DND-41 (cell line): Measurements from ENCODE around the gene MRPL36.

Source experiments
- EZH2 ChIP-seq: IDR thresholded peaks from 3 replicates; pipeline ENCODE4 v1.6.1; 2012; ENCODE audit warnings: borderline replicate concordance, low read depth, mild to moderate bottlenecking, moderate library complexity, low read length, inconsistent platforms; ENCODE audit not compliant: severe bottlenecking
- TF ChIP-seq, protein P1 (sequence below): IDR thresholded peaks from 2 replicates; pipeline ENCODE4 v1.5.1; 2012; ENCODE audit warnings: borderline replicate concordance, low read length, moderate library complexity, mild to moderate bottlenecking; ENCODE audit not compliant: poor library complexity, severe bottlenecking; ENCODE audit errors: extremely low read depth

DNA sequence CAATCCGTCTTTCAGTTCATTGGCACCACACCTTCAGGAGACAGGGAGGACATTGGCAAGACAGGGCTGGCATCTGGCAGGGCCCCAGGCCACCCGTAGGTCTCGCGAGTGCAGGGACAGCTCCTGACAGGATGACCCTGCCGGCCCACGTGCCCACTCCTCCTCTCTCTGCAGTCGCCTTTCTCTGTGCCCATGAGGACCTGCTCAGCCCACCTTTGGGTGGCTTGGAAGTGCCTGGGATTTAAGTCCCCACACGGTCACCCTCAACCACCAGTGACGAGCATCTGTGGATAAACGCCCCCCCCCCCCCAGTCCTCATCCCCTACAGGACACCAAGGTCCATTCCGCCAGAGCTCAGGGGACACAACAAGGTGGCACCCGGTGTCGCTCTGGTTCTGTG is 4.1 kb downstream of the MRPL36 start:
- TF ChIP-seq, protein P1, sequence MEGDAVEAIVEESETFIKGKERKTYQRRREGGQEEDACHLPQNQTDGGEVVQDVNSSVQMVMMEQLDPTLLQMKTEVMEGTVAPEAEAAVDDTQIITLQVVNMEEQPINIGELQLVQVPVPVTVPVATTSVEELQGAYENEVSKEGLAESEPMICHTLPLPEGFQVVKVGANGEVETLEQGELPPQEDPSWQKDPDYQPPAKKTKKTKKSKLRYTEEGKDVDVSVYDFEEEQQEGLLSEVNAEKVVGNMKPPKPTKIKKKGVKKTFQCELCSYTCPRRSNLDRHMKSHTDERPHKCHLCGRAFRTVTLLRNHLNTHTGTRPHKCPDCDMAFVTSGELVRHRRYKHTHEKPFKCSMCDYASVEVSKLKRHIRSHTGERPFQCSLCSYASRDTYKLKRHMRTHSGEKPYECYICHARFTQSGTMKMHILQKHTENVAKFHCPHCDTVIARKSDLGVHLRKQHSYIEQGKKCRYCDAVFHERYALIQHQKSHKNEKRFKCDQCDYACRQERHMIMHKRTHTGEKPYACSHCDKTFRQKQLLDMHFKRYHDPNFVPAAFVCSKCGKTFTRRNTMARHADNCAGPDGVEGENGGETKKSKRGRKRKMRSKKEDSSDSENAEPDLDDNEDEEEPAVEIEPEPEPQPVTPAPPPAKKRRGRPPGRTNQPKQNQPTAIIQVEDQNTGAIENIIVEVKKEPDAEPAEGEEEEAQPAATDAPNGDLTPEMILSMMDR = no peak
- TF ChIP-seq EZH2 = no peak
